Upper lobe of left lung (tissue), 6 donors: ENCODE results near the gene DOK4. TPM values are rescaled to one million over a fixed set of nuclear protein-coding genes. Genes with fewer than 3 reads are reported as not detected.

Experiments
- ATAC-seq, 2 donors: fragments of 200-7000 bp; cut with Tn5 transposase; one replicate each; pipeline ENCODE4 v1.9.1; 2022; ENCODE audit warnings: mild to moderate bottlenecking in 2 of 2, moderate library complexity in 2 of 2; ENCODE audit not compliant: low FRiP score in 2 of 2
- DNase-seq, 2 donors: peaks; one replicate each; pipeline ENCODE4 v3.0.0-alpha.2; 2019 to 2020
- H3K27ac ChIP-seq, 4 donors: fragments of 200-600 bp; sonication (generic); one replicate each; pipeline ENCODE4 v1.5.1; 2016 to 2019
- H3K27me3 ChIP-seq, 4 donors: fragments of 200-600 bp; sonication (generic); one replicate each; pipeline ENCODE4 v1.5.1; 2017 to 2019
- H3K36me3 ChIP-seq, 4 donors: fragments of 200-600 bp; sonication (generic); one replicate each; pipeline ENCODE4 v1.5.1; 2016 to 2019
- H3K4me1 ChIP-seq, 4 donors: fragments of 200-600 bp; sonication (generic); one replicate each; pipeline ENCODE4 v1.5.1; 2018 to 2019
- H3K4me3 ChIP-seq, 4 donors: fragments of 200-600 bp; sonication (generic); one replicate each; pipeline ENCODE4 v1.5.1; 2017 to 2019; ENCODE audit warnings: mild to moderate bottlenecking in 2 of 4, moderate library complexity in 1 of 4
- H3K9me3 ChIP-seq, 4 donors: fragments of 200-600 bp; sonication (generic); one replicate each; pipeline ENCODE4 v1.5.1; 2018 to 2019
- EP300 ChIP-seq, 4 donors: sonication (generic); formaldehyde crosslinking; IDR thresholded peaks; one replicate each; pipeline ENCODE4 v1.5.1; 2017; ENCODE audit warnings: antibody characterized with exemption in 4 of 4, control low read depth in 2 of 4
- POLR2A ChIP-seq, 4 donors: fragments of 450-650 bp; IDR thresholded peaks; one replicate each; pipeline ENCODE4 v1.5.1; 2016 to 2017; ENCODE audit warnings: antibody characterized with exemption in 4 of 4, mild to moderate bottlenecking in 2 of 4
- POLR2AphosphoS5 ChIP-seq, 2 donors: sonication (generic); formaldehyde crosslinking; IDR thresholded peaks; one replicate each; pipeline ENCODE4 v1.5.1; 2017; ENCODE audit warnings: antibody characterized with exemption in 2 of 2
- WGBS, 2 donors: methylation state at CpG; one replicate each; pipeline ENCODE4 v1.1.5; 2017 to 2018; 5-methylcytosine and 5-hydroxymethylcytosine counted together
- total RNA-seq, 6 donors: library from RNA; depleted of rRNA in 4 of 6; stranded (reverse); fragments of >200 nt in 4 of 6; gene quantifications; one replicate each; pipeline versions ENCODE4 v1.1.0 to v1.2.1, GENCODE V29; 2016 to 2021
- TF ChIP-seq, protein P1 (sequence below), 6 experiments: fragments of 450-650 bp in 4 of 6; fragments of 200-600 bp in 2 of 6; sonication (generic) in 2 of 6; IDR thresholded peaks; one replicate each; pipeline ENCODE4 v1.5.1; 2016 to 2019; ENCODE audit warnings: antibody characterized with exemption in 6 of 6
- donor health status: DM: no; HTN: no; CAD: no; lungs with moderate emphysema.
- donor health status: DM: no; HTN: yes; CAD: no; lungs with severe emphysema.

The DOK4 gene
- total RNA-seq, 6 donors from 2014 or later = 36.7 to 87.3 (median 54.1) TPM

DNA sequence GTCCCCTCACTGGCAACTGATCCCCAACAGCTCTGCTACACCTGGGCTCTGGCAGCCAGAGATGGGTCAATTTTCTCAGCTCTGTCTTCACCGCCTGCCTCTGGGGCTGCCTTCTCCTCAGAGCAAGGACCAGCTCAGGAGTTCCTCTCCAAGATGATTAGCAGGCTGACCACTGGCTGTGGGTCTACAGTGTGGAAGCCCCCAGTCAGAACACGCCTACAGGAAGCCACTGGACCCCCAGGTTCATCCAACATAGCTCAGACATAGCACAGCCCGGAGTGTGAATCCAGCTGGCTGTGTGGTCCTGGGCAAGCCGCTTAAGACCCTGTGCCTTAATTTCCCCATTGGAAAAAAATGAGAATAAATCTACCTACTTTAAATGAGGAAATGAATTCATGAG lies 4.9 kb downstream of the DOK4 start:
- Histone ChIP-seq H3K4me3 (no peak overlapping the region), H3K4me1 (peaks cover 41 to 72% (median 60%) of the 10 kb centered on the region in 4 donors), H3K27ac (no peak overlapping the region), H3K9me3 (no peaks in the 10 kb centered on the region), H3K27me3 (no peaks in the 10 kb centered on the region), H3K36me3 (no peaks in the 10 kb centered on the region)
- no peak for ATAC-seq
- 90 to 93% methylated on average over 3 to 4 of the region's 4 CpGs for WGBS, 2 donors
- TF ChIP-seq POLR2A (IDR thresholded peaks at IDR 0.05) (no peak), POLR2AphosphoS5 (IDR thresholded peaks at IDR 0.05) (no peak), EP300 (IDR thresholded peaks at IDR 0.05) (no peak)
- no peak for DNase-seq

DNA sequence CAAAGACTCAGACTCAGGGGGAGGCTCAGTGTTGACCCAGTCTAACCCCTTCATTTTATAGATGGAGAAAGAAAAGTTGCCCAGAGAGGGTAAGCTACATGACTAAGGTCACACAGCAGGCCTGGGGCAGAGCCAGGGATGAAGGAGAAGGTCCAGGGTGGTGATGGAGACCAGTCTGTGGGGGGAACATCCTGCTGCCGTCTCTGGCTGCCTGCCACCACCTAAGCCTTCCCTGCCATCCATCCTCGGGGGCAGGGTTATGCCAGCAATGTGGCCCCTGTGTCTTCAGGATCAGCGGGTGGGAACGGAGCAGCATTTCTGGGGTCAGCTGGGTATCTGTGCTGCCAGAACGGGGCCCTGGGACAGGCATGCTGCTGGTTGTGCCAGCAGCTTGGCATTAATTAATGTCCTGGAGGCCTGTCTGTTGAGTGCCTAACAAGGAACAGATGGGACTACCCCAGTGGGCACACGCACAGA lies 5.5 kb downstream of the DOK4 start:
- Histone ChIP-seq H3K27ac (peak overlapping the region; percentile 40 to 64 (median 62)), H3K27me3 (no peaks in the 10 kb centered on the region), H3K4me1 (peaks cover 47 to 75% (median 65%) of the 10 kb centered on the region in 4 donors), H3K36me3 (no peaks in the 10 kb centered on the region), H3K4me3 (no peak overlapping the region), H3K9me3 (no peaks in the 10 kb centered on the region)
- ATAC-seq = no peak
- WGBS, 2 donors = 50 to 83% methylated on average over 1 to 6 of the region's 6 CpGs
- TF ChIP-seq, protein P1, sequence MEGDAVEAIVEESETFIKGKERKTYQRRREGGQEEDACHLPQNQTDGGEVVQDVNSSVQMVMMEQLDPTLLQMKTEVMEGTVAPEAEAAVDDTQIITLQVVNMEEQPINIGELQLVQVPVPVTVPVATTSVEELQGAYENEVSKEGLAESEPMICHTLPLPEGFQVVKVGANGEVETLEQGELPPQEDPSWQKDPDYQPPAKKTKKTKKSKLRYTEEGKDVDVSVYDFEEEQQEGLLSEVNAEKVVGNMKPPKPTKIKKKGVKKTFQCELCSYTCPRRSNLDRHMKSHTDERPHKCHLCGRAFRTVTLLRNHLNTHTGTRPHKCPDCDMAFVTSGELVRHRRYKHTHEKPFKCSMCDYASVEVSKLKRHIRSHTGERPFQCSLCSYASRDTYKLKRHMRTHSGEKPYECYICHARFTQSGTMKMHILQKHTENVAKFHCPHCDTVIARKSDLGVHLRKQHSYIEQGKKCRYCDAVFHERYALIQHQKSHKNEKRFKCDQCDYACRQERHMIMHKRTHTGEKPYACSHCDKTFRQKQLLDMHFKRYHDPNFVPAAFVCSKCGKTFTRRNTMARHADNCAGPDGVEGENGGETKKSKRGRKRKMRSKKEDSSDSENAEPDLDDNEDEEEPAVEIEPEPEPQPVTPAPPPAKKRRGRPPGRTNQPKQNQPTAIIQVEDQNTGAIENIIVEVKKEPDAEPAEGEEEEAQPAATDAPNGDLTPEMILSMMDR (IDR thresholded peaks at IDR 0.05) = no peak
- DNase-seq = no peak

GRCh38 chr16:57479976-57480753 lies 6.1 kb downstream of the DOK4 start:
- peak overlapping the region; percentile 4 to 52 (median 36) for H3K4me3 ChIP-seq
- peak; percentile 78 to 80 for ATAC-seq
- TF ChIP-seq POLR2AphosphoS5 (IDR thresholded peaks at IDR 0.05) (no peak), EP300 (IDR thresholded peaks at IDR 0.05) (no peak), POLR2A (IDR thresholded peaks at IDR 0.05) (no peak)
- TF ChIP-seq, protein P1 (IDR thresholded peaks at IDR 0.05) = no peak
- peak overlapping the region; percentile 40 to 64 (median 62) for H3K27ac ChIP-seq
- DNase-seq = peak; percentile 77 to 85
- no peaks in the 10 kb centered on the region for H3K9me3 ChIP-seq
- peaks cover 43 to 71% (median 60%) of the 10 kb centered on the region in 4 donors for H3K4me1 ChIP-seq
- WGBS, 2 donors = 34 to 43% methylated on average over 3 to 13 of the region's 15 CpGs
- H3K27me3 ChIP-seq = no peaks in the 10 kb centered on the region
- peaks cover 0 to 2% (median under 1%) of the 10 kb centered on the region in 4 donors for H3K36me3 ChIP-seq

DNA sequence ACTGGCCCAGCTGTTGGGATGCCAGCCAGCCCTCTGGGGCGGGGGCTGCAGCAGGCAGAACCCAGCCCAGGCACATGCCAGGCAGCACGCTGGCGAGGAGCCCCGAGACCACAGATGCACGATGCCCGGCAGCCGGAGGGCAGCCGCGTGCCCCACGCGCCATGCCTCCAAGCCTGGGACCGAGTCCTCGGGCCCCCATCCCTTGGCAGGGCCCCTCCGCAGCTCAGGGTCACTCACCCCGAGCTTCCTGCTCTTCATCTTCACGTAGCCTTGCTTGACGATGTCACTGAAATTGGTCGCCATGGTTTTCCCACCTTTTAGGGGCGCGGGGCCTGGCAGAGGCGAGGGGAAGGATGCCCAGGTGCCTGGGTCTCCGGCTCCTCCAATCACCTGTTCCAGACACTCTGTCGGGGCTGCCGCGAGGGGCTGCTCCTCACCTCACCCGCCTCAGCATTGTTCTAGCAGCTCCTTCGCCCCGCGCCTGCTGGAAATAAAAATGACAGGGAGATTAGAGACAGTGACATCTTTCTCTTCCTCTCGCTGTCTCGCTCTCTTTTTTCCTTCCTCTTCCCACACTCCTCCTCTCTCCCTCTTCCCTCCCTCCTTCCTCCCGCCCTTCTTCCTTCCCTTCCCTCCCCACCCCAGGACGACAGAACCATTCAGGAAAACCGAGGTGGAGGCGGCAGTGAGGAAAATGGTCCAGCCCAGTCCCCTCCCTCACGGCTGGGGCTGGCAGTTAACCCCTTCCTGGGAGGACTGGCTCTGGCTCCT lies 6.9 kb downstream of the DOK4 start:
- Histone ChIP-seq H3K27me3 (no peaks in the 10 kb centered on the region), H3K27ac (peak overlapping the region; percentile 40 to 64 (median 62)), H3K4me3 (peak overlapping the region; percentile 4 to 52 (median 36)), H3K36me3 (peaks cover 0 to 9% (median 2%) of the 10 kb centered on the region in 4 donors), H3K4me1 (peaks cover 38 to 63% (median 54%) of the 10 kb centered on the region in 4 donors), H3K9me3 (no peaks in the 10 kb centered on the region)
- 17 to 36% methylated on average over 21 to 29 of the region's 36 CpGs for WGBS, 2 donors
- TF ChIP-seq POLR2AphosphoS5 (IDR thresholded peaks at IDR 0.05) (no peak), POLR2A (IDR thresholded peaks at IDR 0.05) (no peak), EP300 (IDR thresholded peaks at IDR 0.05) (no peak)
- TF ChIP-seq, protein P1 (IDR thresholded peaks at IDR 0.05) = no peak
- DNase-seq = peak in 1 of 2 donors; percentile 83
- ATAC-seq = peak in 1 of 2 donors; percentile 77
